AG10803 (cell line): Measurements from ENCODE around the gene C19orf81.
A peak's percentile ranks its signal among the peaks of the same experiment; 100 is the strongest.

ENCODE experiments used
- DNase-seq: peaks from one replicate; pipeline ENCODE4 v3.0.0; 2010; ENCODE audit warnings: low read depth
- H3K4me3 ChIP-seq: 2 replicates; pipeline ENCODE4 v1.5.1; 2011; ENCODE audit warnings: mild to moderate bottlenecking, low read length, control low read depth
- CTCF ChIP-seq: conservative IDR thresholded peaks from 2 replicates; pipeline ENCODE4 v1.5.1; 2011; ENCODE audit warnings: mild to moderate bottlenecking, low read length, control low read depth, inconsistent platforms

C19orf81 gene

GRCh38 chr19:50657222-50657669 lies 8.0 kb downstream of the C19orf81 start:
- H3K4me3 ChIP-seq, result no peak overlapping the region
- no peak for DNase-seq

GRCh38 chr19:50657712-50658440 lies 8.6 kb downstream of the C19orf81 start:
- peak overlapping the region; percentile 56 for H3K4me3 ChIP-seq
- peak; percentile 98 for DNase-seq
- TF ChIP-seq CTCF, result no peak

More at GRCh38 chr19:50657222-50657669, 8.0 kb downstream of the C19orf81 start:
- TF ChIP-seq CTCF, result no peak

GRCh38 chr19:50658441-50659317 lies 9.4 kb downstream of the C19orf81 start:
- peak overlapping the region; percentile 56 for H3K4me3 ChIP-seq
- no peak for TF ChIP-seq CTCF
- peak; percentile 49 for DNase-seq

GRCh38 chr19:50659318-50660087 lies 10.3 kb downstream of the C19orf81 start:
- no peak overlapping the region; the same call in 1 of the 2 replicates for H3K4me3 ChIP-seq
- no peak for TF ChIP-seq CTCF
- no peak for DNase-seq

GRCh38 chr19:50660088-50660366 lies 10.8 kb downstream of the C19orf81 start:
- no peak for TF ChIP-seq CTCF
- DNase-seq, result no peak
- no peak overlapping the region for H3K4me3 ChIP-seq

- no peak for TF ChIP-seq CTCF
- no peak overlapping the region for H3K4me3 ChIP-seq
- no peak for DNase-seq
Observed at GRCh38 chr19:50661023-50661422, 11.8 kb downstream of the C19orf81 start.
